ENCODE results near the gene UBTF.

GRCh38 chr17:44177640-44178039 is 41.8 kb downstream of the UBTF start:
- TF ChIP-seq, protein P1, sequence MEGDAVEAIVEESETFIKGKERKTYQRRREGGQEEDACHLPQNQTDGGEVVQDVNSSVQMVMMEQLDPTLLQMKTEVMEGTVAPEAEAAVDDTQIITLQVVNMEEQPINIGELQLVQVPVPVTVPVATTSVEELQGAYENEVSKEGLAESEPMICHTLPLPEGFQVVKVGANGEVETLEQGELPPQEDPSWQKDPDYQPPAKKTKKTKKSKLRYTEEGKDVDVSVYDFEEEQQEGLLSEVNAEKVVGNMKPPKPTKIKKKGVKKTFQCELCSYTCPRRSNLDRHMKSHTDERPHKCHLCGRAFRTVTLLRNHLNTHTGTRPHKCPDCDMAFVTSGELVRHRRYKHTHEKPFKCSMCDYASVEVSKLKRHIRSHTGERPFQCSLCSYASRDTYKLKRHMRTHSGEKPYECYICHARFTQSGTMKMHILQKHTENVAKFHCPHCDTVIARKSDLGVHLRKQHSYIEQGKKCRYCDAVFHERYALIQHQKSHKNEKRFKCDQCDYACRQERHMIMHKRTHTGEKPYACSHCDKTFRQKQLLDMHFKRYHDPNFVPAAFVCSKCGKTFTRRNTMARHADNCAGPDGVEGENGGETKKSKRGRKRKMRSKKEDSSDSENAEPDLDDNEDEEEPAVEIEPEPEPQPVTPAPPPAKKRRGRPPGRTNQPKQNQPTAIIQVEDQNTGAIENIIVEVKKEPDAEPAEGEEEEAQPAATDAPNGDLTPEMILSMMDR (IDR thresholded peaks at IDR 0.05; ENCODE audit: low read depth, low read length), result no peak
- no peak for TF ChIP-seq POLR2A (IDR thresholded peaks at IDR 0.05; ENCODE audit: extremely low read depth, insufficient read length)

Measured in NB4 (cell line).